DMS 273 treated with DMSO at 0.1 percent for 48 hours (cell line): ENCODE measurements around the gene ZNF133.
"Not testable (repeated sequence)": the region's sequence is repeated elsewhere in the genome, so short reads cannot be mapped to it uniquely, and the experiment has no call there.

ENCODE experiments used
- DNase-seq: peaks from one replicate; lab custom pipeline; 2025; lab: John Stamatoyannopoulos, UW

Gene ZNF133

GRCh38 chr20:18287915-18288748 lies at the start of gene ZNF133:
Gene ZNF133 (plus strand): TSS chr20:18288527. CDS start chr20:18305687, 17,160 bp downstream.
- DNase-seq = peak; percentile 90

GRCh38 chr20:18240997-18241396 lies 47.3 kb upstream of the ZNF133 start:
- DNase-seq = no peak

GRCh38 chr20:18243802-18244201 lies 44.5 kb upstream of the ZNF133 start:
- DNase-seq = no peak

- not testable (repeated sequence) for DNase-seq
Measured at GRCh38 chr20:18248545-18248944, 39.8 kb upstream of the ZNF133 start.

GRCh38 chr20:18250217-18250616 lies 38.1 kb upstream of the ZNF133 start:
- no peak for DNase-seq

GRCh38 chr20:18252597-18253451 lies 35.5 kb upstream of the ZNF133 start:
- DNase-seq = no peak

GRCh38 chr20:18254615-18255014 lies 33.7 kb upstream of the ZNF133 start:
- DNase-seq = no peak

GRCh38 chr20:18255526-18255925 lies 32.8 kb upstream of the ZNF133 start:
- DNase-seq = no peak

- DNase-seq = no peak
Measured at GRCh38 chr20:18256440-18257090, 31.8 kb upstream of the ZNF133 start.

- no peak for DNase-seq
Measured at GRCh38 chr20:18258126-18258860, 30.0 kb upstream of the ZNF133 start.

GRCh38 chr20:18259730-18260129 lies 28.6 kb upstream of the ZNF133 start:
- DNase-seq = no peak

GRCh38 chr20:18263723-18264122 lies 24.6 kb upstream of the ZNF133 start:
- no peak for DNase-seq

- no peak for DNase-seq
Measured at GRCh38 chr20:18265441-18265840, 22.9 kb upstream of the ZNF133 start.

- no peak for DNase-seq
Measured at GRCh38 chr20:18266282-18266681, 22.0 kb upstream of the ZNF133 start.

GRCh38 chr20:18267815-18268214 lies 20.5 kb upstream of the ZNF133 start:
- no peak for DNase-seq

- no peak for DNase-seq
Measured at GRCh38 chr20:18271160-18271559, 17.2 kb upstream of the ZNF133 start.

GRCh38 chr20:18272451-18272850 lies 15.9 kb upstream of the ZNF133 start:
- DNase-seq = no peak

GRCh38 chr20:18273738-18274137 lies 14.6 kb upstream of the ZNF133 start:
- no peak for DNase-seq

GRCh38 chr20:18275960-18276359 lies 12.4 kb upstream of the ZNF133 start:
- not testable (repeated sequence) for DNase-seq

- DNase-seq = peak; percentile 26
Measured at GRCh38 chr20:18276821-18277220, 11.5 kb upstream of the ZNF133 start.

GRCh38 chr20:18279242-18279641 lies 9.1 kb upstream of the ZNF133 start:
- DNase-seq = no peak
